NOMO-1 treated with dmso at 0.1 percent for 144 hours (cell line): Measurements from ENCODE around the gene CYP26B1.

Experiments
- DNase-seq: peaks from one replicate; lab custom pipeline; 2025; ENCODE audit not compliant: unreplicated experiment; lab: John Stamatoyannopoulos, UW

Gene CYP26B1

DNA sequence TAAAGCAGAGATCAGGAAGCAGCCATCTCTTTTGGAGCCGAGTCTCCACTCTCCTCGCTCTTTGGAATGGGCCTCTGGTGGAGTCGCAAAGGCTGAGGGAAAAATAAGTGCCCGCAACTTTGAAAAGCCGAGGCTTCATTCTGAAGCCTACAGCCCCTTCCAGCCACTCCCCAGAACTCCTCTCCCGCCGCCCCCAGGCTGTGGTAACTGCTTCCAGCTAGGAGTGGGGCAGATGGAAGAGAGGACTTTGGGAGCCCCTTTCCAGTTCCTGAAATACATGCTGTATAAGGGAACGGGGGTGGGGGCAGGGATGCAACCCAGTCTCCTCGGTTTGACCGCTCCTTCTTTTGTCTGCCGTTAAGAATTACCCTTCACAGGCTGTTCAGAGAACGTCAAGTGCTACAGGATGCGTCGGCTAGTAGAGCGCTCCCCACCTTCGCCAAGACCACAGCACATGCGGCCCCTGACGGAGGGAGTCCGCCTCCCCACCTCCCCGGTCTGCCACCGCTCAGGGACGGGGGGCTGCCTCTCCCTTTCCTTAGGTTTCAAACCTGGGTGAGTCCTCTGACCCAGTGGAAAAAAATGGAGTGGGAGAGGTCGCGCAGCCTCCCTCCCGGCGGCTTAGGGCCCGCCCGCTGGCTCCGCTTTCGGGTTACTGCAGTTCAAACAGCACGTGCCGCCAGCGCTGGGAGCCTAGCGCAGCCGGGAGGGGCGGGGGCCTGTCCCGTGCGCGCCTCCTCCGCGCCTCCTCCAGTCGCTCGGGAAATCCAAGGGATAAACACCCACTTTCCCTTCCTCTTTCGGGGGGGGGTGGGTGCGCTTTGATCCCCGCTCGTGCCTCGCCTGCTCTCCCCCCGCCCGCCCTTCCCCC is 4.9 kb downstream of the CYP26B1 start:
- DNase-seq: no peak

GRCh38 chr2:72141881-72142451 is 5.7 kb downstream of the CYP26B1 start:
- no peak for DNase-seq

DNA sequence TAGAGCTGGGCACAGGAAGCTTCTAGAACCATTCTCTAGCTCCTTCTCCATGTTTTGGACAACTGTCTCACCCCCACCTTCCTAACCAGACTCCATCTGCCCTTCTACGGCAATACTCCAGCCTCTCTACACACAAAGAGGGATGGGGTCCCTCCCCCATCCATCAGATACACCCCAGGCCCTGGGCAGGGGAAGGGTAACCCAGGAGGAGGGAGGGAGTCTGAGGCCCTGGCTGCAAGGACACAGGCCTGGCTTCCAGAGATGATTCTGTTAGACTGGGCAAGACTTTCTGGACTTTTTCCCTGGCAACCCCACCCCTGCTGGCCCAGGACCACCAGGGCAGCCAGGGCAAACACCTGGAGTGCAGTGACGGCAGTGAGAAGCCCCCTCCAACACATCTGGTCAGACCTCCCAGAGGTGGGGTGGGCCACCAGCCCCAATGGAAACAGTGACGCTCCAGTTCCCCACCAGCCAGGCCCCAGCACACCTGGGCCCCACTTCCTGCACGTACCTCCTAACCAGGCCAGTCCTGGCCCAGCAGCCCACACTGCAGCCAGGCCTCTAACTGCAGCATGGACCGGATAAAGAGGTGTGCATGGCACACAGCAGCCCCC is 6.5 kb downstream of the CYP26B1 start:
- no peak for DNase-seq

- DNase-seq: no peak
These were observed 7.1 kb downstream of the CYP26B1 start for GRCh38 chr2:72140621-72140960.

- no peak for DNase-seq
These were observed 7.6 kb downstream of the CYP26B1 start for GRCh38 chr2:72139874-72140620.

DNA sequence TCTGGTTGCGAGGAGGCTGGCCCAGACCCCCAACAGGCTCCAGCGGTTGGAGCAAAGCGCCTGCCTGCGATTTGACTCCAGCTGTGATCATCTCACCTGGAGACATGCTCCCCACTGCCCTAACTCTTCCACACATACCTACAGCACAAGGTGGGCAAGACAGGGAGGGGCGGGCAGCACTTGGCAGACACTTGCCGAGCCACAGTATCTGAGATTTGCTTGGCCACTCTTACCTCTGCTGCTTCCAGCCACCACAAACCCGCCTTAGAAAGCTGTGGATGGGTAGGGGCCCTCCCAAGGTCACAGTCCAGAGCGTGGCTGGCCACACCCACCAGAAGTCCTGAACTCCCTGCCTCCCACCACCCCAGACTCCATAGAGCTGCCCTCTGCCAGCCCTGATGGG is 8.2 kb downstream of the CYP26B1 start:
- no peak for DNase-seq

GRCh38 chr2:72138921-72139381 is 8.7 kb downstream of the CYP26B1 start:
- no peak for DNase-seq

- DNase-seq: no peak
These were observed 9.4 kb downstream of the CYP26B1 start for GRCh38 chr2:72138011-72138881.

DNA sequence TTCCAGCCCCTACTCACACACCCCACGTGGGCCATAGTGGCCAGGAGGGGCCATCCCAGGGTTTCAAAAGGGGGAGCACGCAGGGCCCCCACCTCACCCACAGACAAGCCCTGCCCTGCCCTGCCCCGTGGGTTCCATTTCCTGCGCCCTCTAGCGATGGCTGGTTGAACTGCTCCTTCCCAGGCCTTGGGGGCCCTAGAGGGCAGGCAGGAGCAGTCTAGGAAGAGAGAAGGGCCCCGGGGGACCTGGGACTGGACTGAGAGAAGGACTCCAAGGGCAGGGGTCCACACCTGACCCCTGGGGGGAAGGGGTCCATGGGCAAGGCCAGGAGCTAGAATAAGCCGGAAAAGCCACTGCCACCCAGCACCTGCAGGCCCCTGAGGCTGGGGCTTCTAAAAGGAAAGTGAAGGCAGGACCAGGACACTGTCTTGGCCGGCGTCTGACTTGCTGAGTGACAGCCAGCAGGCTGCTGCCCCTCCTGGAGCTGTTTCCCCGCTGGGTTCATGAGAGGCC is 10.1 kb downstream of the CYP26B1 start:
- no peak for DNase-seq

DNA sequence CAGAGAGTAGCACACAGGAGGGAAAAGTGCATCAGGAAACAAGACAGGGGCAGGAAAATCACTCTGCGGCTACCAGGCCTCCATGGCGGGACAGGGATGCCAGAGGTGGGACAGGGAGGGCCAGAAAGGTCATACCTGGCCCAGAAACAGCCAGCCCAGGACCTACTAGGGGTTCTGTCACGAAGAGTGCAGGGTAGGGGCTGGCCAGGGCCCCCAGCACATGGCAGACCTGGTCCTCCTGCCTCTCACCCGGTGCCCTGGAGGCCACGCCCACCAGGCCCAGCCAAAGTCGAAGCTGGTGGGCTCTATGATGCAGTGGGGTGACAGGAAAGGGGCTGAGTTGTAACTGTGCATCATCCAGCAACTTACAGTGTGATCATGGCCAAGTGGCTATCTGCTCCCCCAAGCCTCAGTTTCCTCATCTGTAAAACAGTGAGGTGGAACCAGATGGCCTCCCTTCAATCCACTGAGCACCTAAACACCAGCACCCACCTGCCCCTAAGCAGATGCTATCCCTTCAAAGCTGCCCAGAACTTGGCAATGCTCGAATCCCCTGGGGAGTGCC is 10.6 kb downstream of the CYP26B1 start:
- DNase-seq: no peak

DNA sequence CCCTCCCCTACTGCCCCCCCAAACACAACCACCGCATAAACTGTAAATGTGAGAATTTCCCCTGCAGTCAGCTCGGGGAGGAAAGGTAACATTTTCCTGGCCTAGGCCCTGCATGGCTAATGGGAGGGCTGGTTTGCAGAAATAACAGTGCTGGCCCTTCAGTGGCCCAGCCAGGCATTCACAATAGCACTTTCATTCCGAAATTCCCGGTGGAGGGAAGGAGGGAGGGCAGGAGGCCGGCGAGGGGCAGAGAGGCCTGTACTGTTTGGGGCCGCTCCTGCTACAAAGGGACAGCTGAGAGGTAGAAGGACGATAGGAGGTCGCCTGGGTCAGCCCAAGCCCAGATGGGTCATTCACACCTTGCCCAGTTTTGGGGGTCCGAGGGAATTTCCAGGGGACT is 11.3 kb downstream of the CYP26B1 start:
- no peak for DNase-seq

DNA sequence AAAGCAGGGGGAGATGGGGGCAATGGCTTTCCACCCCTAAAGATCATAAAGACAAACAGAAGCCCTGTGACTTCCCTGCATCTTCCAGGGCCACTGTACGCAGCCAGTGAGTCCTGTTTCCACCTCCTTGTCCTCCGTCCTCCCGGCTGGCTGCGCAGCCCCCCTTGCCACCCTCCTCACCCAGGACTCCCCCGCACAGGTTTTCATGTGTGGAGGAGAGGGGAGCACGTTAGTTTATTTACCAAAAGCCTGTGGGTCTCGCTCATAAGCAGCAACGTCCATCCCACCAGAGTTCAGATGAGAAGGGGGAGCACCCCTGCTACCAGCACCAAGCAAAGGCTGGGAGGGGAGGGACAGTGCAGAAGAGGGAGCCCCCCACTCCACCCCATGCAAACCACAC is 11.7 kb downstream of the CYP26B1 start:
- DNase-seq: no peak

GRCh38 chr2:72134997-72135800 is 12.5 kb downstream of the CYP26B1 start:
- no peak for DNase-seq

- no peak for DNase-seq
These were observed 13.2 kb downstream of the CYP26B1 start for GRCh38 chr2:72134408-72134996.

- no peak for DNase-seq
These were observed 13.8 kb downstream of the CYP26B1 start for GRCh38 chr2:72133721-72134407.

GRCh38 chr2:72132981-72133720 is 14.5 kb downstream of the CYP26B1 start:
- DNase-seq: no peak
